OCI-LY1 (cell line): ENCODE data around the gene FAM43A.

Experiments
- CTCF ChIP-seq: fragments of 200-600 bp; sonication (generic), shearing (Covaris generic); IDR thresholded peaks from 2 replicates; pipeline ENCODE4 v1.5.1; 2017; ENCODE audit warnings: mild to moderate bottlenecking, antibody characterized with exemption, low read length, moderate library complexity, mixed read lengths
- EZH2 ChIP-seq: fragments of 200-600 bp; sonication (generic), shearing (Covaris generic); IDR thresholded peaks from 2 replicates; pipeline ENCODE4 v1.8.0; 2017; ENCODE audit warnings: borderline replicate concordance, mixed run types, mild to moderate bottlenecking, antibody characterized with exemption, low read length, moderate library complexity, mixed read lengths

DNA sequence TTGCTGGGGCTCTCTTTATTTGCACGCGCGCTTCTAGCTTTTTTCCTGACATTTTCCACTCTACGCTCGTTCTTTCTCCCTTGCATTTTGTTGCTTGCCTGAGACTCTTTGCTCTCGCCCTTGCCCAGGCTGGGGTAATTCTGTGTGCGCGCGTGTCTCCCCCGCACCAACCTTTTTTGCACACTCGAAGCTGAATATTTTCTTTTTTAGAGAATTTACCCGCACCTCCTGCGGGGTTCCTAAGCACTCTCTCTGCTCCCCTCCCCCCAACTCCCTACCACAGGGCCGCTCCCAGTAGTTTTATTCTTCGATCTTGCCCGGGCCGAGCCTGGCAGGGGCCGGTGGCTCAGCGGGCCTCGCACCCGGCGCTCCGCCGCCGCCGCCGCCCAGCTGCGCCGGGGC lies 732 bp downstream of the FAM43A start:
- TF ChIP-seq CTCF: no peak
- TF ChIP-seq EZH2: no peak
